HG02852 (cell line): Measurements from ENCODE around the gene EML2.
"Not testable (repeated sequence)": the region's sequence is repeated elsewhere in the genome, so short reads cannot be mapped to it uniquely, and the experiment has no call there.

Experiments
- ATAC-seq: cut with Tn5 transposase; IDR thresholded peaks from one replicate; pipeline ENCODE4 v1.9.1; 2021; ENCODE audit warnings: mild to moderate bottlenecking, moderate library complexity; ENCODE audit not compliant: unreplicated experiment

The EML2 gene

DNA sequence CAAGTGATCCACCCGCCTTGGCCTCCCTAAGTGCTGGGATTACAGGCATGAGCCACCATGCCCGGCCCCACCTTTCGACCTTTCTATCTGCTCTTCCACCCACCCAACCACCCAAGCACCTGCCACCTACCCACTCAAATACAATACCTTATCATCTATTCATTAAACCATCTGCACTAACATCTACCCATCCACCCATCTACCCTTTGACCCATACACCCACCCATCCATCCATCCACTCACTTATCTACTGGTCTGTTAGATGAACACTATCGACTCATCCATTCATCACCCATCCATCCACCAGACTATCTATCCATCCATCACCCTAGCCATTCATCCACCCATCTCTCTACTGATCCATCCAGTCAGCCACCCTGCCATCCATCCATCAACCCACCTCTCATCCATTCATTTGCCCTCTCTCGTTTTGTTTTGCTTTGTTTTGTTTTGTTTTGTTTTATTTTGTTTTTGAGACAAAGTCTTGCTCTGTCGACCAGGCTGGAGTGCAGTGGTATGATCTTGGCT, 17.2 kb downstream of the EML2 start:
- ATAC-seq, result no peak

DNA sequence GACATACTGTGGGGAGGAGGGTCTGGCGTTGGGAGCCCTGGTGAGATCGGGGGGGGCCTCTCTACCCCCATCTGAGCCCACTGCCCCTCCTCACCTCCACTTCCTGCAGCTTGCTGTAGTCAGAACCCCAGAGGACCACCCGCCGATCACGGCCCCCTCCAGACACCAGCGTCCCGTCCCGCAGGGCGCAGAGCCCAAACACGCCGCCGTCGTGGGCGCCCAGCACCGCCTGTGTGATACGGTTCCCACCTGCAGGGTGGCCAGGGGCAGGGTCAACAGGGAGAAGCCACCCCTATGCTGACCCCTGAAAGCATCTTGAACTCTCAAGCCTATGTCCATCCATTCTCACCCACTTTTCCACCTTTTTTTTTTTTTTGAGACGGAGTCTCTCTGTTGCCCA, 17.8 kb downstream of the EML2 start:
- ATAC-seq, result no peak

DNA sequence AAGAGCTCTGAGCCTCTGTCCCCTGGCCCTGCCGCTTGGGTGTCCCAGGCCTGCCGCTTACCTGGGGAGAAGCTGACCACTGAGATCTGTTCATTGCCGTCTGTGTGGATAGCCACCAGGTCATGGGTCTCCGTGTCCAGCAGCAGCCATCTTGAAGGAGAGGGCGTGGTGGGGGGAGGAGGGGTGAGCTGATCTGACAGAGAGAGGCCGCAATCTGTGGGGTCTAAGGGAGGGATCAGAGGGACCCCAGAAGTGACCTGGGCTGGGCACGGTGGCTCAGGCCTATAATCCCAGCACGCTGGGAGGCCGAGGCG, 22.5 kb downstream of the EML2 start:
- ATAC-seq, result no peak

DNA sequence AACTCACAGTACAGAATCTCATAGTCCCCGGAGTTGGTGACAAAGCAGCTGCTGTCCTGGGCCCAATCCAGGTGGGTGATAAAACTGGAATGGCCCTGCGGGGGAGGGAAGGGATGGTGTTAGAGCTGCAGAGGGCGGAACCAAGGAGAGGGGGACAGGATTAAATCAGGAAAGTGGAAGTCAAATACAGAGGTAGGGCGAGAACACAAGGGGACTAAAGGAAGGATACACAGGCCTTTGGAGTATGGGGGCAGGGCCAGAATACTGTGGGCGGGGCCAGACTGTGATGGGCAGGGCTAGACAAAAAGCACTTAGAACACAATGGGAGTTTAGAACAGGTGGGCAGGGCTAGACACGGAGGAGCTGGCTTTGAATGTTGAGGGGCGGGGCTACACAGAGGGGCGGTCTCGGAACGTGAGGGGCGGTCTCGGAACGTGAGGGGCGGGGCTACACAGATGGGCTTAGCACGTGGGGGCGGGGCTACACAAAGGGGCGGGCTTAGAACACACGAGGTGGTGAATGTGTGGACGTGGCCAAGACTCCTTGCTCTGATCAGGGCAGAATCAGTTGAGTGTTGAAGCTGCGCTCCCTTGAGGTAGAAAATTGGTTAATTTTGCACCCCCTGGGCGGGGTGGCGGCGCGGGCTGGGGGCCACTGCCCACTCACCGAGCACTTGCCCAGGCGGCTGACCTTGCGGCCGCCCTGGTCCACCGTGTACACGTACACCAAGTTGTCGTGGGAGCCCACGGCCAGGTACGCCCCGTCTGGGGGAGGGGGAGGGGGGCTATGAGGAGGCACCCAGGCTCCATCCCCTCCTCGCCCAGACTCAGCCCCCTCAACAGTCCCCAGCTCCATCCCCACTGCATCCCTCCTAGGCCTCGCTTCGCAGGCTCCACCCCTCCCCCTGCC, 23.1 kb downstream of the EML2 start:
- ATAC-seq, result no peak

DNA sequence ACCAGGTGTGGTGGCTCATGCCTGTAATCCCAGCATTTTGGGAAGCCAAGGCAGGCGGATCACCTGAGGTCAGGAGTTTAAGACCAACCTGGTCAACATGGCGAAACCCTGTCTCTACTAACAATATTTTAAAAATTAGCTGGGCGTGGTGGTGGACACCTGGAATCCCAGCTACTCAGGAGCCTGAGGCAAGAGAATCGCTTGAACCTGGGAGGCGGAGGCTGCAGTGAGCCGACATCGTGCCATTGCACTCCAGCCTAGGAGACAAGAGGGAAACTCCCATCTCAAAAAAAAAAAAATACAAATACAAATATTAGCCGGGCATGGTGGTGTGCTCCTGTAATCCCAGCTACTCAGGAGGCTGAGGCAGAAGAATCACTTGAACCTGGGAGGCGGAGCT, 24.1 kb downstream of the EML2 start:
- not testable (repeated sequence) for ATAC-seq

DNA sequence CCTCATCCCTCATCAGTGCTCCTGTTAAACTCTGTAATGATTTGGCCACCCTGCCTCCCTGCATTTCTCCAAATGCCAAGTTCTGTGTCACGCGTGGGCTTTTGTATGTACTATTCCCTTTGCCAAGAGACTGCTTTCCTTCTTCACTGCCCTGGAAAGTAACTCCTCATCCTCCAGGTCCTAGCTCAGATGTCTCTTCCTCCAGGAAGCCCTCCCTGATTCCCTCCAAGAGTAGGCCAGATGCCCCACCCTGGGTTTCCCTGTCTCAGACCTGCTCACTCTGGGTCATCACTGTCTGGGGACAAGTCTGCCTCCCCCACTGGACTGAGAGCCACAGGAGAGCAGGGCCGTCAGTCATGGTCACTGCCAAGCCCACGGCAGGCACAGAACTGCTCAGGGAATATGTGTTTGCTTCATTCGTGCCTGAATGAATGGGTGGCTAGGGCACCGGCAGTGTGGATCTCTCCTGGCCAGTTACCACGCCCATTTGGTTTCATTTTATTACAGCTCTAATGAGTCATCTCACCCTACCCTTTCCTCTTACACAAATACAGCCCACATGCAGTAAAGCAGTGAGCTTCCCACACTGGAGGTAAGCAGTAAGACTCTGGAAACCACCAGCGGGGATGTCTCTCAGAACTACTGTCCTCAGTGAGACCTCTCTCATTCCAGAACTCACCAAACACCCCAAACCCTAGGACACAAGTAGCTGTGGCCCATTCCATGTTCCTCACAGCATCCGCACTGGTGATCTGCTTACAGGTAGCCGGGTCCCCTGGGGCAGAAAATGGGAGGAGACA, 25.1 kb downstream of the EML2 start:
- ATAC-seq, result no peak

DNA sequence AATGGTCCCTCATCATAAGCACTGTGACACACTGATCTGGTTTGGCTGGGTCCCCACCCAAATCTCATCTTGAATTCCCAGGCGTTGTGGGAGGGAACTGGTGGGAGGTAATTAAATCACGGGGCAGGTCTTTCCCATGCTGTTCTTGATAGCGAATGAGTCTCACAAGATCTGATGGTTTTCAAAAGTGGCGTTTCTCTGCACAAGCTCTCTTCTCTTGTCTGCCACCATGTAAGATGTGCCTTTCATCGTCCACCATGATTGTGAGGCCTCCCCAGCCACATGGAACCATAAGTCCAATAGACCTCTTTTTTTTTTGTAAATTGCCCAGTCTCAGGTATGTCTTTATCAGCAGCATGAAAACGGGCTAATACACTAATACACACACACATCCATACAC, 30.2 kb downstream of the EML2 start:
- no peak for ATAC-seq

DNA sequence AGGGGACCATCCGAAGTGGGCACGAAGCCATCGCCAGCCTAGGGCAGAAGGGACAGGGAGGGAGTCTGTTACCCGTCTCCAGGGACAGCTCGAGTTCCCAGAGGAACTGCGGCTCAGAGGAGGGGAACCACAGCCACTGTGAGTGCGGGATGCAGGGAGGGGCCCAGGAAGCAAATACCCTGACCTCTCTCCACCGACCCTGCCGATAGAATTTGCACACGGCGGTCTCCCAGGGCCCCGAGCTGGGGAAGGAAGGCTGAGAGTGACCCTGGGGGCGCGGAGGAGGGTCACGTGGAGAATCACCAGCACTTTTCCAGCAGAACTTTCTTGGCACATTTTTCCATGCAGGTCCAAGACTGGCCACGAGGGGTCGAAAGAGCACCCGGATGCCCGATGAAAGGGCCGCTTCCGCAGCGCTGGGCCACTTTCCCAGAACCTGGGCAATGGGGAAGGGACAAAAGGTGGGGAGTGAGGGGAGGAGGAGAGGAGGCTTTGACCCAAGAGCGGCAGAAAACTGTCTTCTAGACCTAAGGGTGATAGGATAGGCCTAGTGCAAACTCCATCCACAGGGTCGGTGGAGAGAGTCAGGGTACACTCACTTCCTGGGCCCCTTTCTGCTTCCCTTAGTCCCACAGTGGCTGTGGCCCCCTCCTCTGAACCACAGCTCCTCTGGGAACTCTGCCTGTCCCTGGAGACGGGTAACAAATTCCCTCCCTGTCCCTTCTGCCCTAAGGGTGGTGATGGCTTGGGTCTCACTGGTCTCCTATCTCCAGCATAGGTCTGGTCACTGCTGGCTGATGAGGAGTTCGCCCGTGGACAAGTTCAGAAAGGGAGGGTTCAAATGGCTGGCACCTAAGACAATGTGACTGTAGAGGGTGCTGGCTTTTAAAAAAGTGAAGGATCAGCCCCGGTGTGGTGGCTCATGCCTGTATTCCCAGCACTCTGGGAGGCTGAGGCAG, 31.8 kb downstream of the EML2 start:
- ATAC-seq, result no peak

DNA sequence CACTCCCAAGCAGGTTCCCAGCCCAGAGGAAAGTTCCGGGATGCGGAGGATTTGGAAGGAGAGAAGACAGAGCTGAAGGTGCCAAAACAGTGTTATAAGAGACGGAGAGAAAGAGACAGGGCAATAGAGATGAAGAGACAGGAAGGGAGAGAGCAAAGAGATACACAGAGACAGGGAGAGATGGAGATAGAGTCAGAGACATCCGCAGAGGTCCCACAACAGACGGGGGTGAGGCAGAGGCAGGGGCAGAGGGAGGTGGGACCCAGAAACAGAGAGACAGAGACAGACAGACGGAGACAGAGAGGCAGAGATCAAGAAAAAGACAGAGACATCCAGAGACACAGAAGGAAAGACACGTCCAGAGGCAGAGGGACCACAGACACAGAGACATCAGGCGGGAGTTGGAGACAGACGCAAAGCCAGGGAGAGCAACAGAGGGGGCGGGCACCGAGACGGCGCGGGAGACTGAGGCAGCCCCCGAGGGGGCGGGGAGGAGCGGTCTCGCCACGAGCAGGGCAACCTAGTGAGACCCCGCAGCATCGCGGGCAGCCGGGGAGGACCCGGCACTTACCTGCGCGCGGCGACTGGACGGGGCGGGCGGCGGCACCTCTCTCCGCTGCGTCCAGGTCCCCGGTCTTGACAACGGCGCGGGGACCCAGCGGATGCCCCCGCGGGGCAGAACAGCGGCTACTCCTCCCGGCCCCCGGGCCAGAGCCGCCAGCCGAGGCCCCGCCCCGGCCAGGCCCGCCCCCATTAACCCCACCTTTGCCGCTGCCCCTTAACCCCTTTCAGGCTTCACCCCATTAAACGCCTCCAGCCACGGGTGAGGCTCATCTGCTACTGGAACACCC, 37.4 kb downstream of the EML2 start, which contains the start of gene GPR4:
GPR4 (minus strand) TSS at position 689 of the 851 bp plus-strand sequence. CDS start 10,346 bp downstream, outside the sequence.
- no peak for ATAC-seq

DNA sequence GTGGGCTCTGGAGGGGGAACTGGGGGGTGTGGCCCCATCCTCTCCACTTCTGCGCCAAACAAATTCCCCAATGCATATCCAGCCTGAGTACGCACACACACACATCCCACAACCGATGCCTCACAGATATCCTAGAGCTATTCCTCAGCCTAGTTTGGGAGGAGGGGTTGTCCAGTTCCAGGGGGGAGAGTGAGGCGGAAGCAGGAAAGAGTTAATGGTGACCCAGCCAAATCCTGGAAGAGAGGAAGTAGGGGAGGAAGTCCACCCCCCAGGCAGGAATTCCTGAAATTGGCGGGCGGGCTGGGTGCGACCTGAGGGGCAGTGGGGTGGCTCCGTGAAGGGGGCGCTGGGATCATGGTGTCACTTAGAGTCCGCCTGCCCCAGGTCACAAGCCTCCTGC, 38.1 kb downstream of the EML2 start:
- ATAC-seq, result no peak

DNA sequence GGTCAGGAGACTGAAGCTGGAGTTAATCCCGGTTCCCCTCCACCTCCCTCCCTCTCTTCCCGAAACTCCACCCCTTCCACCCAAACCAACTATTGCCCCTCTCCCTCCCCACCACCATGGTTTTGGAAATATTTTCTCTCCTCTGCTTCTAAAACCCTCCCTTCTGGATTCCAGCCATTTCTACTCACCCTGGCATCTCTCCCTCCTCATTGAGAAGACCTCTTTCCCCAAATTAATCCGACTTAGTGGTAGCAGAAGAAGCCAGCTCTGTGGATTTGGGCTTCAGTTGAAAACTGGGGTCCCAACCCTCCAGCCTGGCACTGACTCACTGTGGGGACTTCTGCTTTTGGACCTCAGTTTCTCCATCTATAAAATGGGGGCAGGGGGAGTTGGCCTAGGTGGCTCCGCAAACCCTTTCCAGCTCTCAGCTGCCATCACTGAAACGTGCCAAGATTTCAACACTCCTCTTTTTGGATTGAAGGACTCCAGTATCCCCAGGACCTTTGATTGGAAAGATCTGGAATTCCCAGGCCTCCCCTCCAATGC, 38.8 kb downstream of the EML2 start:
- ATAC-seq, result no peak

DNA sequence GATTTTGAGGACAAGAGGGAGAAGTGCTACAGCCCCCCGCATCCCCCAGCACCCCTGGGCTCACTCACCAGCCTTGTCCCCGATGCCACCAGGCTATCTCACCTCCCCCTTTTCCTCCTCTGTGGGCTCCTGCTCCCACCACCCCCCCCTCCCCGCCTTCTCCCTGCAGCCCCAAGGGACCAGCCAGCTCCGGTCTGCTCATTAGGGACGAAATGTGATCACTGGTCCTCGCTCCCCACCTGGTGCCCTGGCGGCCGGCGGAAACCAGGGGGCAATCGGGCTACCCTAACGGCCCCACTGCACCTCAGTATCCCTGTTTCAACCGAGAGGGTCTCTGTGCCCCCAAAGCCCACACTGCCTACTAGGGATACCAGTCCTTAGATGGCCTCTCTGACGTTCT, 39.9 kb downstream of the EML2 start:
- ATAC-seq, result no peak

DNA sequence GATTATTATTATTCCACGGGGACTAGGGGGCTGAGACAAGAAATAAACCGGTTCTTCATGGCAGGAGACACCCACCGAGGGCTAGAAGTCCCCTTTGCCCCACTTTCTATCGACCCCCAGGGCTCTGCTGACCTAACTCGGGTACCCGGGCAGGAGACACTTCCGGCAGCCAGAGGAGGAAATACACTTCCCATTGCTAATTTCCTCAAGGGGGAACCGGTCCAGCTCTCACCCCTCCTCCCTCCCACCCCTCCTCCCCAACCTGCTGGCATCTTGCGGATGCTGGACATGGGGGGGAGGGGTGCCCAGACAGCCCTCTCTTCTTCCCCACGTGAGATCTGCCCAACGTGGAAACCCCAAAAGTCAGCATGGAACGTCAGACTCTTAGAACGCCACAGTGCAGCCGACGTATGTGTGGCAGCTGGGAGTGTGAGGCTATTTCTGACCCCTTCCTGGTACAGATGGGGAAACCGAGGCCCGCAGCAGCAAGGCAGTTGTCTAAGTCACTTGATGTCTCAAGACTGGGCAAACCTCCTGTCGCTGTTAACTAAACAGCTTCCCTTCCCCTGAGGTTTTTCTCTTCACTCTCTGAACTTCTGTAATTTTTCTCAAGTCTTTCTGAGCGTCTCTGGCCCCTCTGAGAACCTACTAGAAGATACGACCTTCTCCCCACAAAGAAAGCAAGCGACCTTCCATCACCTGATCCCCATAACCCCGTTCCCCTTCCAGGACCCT, 40.8 kb downstream of the EML2 start:
- no peak for ATAC-seq

DNA sequence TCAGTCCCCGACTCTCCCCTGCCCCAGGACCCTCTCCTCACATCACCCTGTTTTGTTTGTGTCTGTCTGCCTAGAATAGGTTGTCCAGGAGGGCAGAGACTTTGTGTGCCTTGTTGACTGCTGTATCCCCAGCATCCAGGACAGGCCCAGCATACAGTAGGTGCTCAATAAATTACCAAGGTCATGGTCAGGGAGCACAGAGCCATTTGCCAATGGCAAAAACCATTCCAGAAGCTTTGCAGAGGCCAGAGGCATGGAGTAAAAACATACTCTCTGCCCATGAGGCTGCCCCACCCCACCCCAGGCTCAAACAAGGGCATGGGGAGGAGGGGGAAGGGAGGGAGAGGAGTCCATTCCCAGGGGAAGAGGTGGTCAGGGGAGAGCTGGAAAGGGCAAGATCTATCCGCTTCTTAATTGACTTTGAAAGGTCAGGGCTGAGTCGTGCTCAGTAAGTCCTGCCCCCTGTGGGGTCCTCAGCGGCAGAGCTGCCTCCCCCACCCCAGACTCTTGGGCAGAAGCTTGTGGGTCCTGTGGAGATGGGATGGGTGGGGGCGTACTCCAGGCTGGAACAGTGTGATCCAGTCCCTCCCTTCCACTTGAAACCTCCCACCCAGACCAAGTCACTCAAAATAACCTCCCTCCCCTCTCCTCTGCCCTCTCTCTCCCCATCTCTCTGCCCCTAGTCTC, 41.6 kb downstream of the EML2 start:
- no peak for ATAC-seq

DNA sequence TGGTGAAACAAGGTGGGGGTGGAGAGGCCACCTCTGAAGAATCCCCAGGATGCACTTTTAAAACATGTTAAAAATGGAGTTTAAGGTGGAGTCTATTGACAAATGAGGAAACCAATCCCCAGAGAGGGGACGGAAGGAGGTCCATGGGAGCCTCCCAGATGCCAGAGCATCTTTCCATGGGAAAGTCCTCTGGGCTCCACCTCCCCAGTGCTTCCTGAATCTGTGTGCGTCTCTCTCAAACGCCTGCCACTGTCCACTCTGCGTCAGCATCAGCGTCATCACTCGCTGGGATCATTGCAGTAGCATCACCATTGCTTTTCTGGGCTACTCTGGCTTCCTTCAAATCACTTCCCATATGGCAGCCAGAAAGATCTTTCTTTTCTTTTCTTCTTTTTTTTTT, 43.4 kb downstream of the EML2 start:
- no peak for ATAC-seq

DNA sequence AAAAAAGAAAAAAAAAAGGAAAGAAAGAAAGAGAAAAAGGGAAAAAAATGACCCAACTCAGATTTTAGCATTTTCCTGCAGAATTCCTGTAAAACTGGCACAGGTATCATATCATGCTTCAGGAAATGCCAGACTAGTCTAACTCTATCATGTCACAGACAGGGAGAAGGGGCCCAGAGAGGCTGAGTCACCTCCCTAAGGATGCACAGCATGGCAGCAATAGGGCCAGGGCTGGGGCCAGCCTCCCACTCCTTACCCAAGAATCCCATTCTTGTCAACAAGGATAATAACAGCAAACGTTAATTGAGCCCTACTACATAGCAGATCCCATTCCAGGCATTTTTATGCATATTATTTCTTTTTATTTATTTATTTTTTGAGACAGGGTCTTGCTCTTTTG, 45.7 kb downstream of the EML2 start:
- no peak for ATAC-seq

DNA sequence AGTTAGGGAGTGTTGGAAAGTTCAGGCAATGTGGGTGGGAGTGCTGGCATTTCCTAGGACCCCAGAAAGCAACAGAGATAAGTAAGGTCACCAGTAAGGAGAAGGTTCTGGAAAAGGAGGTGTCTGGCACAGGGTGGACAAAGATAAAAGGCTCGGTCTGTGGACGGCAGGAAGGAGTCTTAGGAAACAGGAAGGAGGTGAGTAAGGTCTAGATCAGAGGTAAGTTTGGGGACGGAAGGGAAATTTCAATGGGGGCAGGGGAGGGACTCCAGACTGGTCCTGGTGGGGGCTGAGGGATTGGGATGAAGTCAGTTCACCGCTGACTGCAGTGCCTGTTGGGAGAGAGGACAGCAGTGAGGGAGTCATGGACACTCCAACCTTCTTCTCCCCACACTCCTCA, 46.8 kb downstream of the EML2 start:
- ATAC-seq, result no peak

DNA sequence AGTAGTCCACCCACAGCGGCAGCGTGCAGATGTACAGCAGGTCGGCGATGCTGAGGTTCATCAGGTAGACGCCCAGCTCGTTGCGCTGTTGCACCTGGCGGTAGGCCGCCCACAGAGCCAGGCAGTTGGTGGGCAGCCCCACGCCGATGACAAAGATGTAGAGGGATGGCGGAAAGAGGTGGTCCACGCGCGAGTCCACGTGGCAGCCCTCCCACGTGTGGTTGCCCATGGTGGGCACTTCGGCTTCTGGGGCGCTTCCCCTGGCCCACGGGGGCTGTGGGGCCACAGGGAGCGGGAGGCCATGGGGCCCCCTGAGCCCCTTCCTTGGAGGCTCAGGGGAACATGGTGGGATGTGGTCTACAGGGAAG, 47.6 kb downstream of the EML2 start:
- no peak for ATAC-seq
